ENCODE data around the gene GID8. TPM values are rescaled to one million over a fixed set of nuclear protein-coding genes. Genes with fewer than 3 reads are reported as not detected.

GID8 gene
- total and polyA plus RNA-seq, 2 of the 13 experiments (the other 11 are each of a cell fraction or from before 2014, with no cell fraction given) = 39.6 to 59.8 TPM

DNA sequence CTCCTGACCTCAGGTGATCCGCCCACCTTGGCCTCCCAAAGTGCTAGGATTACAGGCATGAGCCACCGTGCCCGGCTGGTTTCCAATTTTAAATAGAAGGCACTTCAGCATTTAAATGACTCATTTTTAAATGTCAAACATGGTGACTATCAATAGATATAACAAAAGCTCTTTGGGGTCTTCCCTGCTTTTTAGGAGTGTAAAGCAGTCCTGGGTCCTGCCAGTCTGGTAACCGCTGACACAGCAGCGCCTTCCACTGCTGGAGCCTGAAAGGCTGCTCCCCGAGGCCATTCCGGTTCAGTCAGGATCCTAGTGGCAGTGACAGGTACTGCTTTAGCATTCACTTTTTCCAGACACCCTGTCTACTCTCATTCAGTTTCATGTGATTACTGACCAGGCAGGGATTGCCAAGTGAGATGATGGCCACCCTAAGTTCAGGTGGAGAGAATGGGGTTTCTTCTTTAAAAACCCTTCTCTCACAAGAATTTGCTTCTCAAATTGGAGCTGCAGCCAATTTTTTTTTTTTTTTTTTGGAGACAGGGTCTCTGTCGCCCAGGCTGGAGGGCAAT, 16.7 kb upstream of the GID8 start (continued):
- TF ChIP-seq SMARCC2 (IDR thresholded peaks at IDR 0.05) = no peak
- TF ChIP-seq ZNF674 (CRISPR knock-in tag; IDR thresholded peaks at IDR 0.05; ENCODE audit: low read depth) = no peak
- TF ChIP-seq ZNF12 (CRISPR knock-in tag; IDR thresholded peaks at IDR 0.05) = no peak
- no peak for TF ChIP-seq RFX3 (CRISPR knock-in tag; IDR thresholded peaks at IDR 0.05)
- no peak for TF ChIP-seq STAT5B (CRISPR knock-in tag; IDR thresholded peaks at IDR 0.05)
- no peak for TF ChIP-seq ZNF879 (CRISPR knock-in tag; IDR thresholded peaks at IDR 0.05)
- no peak for TF ChIP-seq ZNF326 (CRISPR knock-in tag; IDR thresholded peaks at IDR 0.05; ENCODE audit: borderline replicate concordance)
- TF ChIP-seq IRF2 (CRISPR knock-in tag; IDR thresholded peaks at IDR 0.05) = peak; percentile 74; the same call in 1 of the 2 replicates
- no peak for TF ChIP-seq ZFP36 (IDR thresholded peaks at IDR 0.05; ENCODE audit: borderline replicate concordance, low read depth, low read length, partially characterized antibody)
- TF ChIP-seq, protein P1, sequence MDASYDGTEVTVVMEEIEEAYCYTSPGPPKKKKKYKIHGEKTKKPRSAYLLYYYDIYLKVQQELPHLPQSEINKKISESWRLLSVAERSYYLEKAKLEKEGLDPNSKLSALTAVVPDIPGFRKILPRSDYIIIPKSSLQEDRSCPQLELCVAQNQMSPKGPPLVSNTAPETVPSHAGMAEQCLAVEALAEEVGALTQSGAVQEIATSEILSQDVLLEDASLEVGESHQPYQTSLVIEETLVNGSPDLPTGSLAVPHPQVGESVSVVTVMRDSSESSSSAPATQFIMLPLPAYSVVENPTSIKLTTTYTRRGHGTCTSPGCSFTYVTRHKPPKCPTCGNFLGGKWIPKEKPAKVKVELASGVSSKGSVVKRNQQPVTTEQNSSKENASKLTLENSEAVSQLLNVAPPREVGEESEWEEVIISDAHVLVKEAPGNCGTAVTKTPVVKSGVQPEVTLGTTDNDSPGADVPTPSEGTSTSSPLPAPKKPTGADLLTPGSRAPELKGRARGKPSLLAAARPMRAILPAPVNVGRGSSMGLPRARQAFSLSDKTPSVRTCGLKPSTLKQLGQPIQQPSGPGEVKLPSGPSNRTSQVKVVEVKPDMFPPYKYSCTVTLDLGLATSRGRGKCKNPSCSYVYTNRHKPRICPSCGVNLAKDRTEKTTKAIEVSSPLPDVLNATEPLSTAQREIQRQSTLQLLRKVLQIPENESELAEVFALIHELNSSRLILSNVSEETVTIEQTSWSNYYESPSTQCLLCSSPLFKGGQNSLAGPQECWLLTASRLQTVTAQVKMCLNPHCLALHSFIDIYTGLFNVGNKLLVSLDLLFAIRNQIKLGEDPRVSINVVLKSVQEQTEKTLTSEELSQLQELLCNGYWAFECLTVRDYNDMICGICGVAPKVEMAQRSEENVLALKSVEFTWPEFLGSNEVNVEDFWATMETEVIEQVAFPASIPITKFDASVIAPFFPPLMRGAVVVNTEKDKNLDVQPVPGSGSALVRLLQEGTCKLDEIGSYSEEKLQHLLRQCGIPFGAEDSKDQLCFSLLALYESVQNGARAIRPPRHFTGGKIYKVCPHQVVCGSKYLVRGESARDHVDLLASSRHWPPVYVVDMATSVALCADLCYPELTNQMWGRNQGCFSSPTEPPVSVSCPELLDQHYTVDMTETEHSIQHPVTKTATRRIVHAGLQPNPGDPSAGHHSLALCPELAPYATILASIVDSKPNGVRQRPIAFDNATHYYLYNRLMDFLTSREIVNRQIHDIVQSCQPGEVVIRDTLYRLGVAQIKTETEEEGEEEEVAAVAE (CRISPR knock-in tag; IDR thresholded peaks at IDR 0.05; ENCODE audit: borderline replicate concordance) = no peak
- no peak for TF ChIP-seq ISL2 (CRISPR knock-in tag; IDR thresholded peaks at IDR 0.05)
- TF ChIP-seq TCF7L2 (IDR thresholded peaks at IDR 0.05; ENCODE audit: low read depth, low read length) = no peak
- TF ChIP-seq, protein P2, sequence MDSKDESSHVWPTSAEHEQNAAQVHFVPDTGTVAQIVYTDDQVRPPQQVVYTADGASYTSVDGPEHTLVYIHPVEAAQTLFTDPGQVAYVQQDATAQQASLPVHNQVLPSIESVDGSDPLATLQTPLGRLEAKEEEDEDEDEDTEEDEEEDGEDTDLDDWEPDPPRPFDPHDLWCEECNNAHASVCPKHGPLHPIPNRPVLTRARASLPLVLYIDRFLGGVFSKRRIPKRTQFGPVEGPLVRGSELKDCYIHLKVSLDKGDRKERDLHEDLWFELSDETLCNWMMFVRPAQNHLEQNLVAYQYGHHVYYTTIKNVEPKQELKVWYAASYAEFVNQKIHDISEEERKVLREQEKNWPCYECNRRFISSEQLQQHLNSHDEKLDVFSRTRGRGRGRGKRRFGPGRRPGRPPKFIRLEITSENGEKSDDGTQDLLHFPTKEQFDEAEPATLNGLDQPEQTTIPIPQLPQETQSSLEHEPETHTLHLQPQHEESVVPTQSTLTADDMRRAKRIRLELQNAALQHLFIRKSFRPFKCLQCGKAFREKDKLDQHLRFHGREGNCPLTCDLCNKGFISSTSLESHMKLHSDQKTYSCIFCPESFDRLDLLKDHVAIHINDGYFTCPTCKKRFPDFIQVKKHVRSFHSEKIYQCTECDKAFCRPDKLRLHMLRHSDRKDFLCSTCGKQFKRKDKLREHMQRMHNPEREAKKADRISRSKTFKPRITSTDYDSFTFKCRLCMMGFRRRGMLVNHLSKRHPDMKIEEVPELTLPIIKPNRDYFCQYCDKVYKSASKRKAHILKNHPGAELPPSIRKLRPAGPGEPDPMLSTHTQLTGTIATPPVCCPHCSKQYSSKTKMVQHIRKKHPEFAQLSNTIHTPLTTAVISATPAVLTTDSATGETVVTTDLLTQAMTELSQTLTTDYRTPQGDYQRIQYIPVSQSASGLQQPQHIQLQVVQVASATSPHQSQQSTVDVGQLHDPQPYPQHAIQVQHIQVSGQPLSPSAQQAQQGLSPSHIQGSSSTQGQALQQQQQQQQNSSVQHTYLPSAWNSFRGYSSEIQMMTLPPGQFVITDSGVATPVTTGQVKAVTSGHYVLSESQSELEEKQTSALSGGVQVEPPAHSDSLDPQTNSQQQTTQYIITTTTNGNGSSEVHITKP (CRISPR knock-in tag; IDR thresholded peaks at IDR 0.05; ENCODE audit: low read depth) = no peak
- TF ChIP-seq, protein P3, sequence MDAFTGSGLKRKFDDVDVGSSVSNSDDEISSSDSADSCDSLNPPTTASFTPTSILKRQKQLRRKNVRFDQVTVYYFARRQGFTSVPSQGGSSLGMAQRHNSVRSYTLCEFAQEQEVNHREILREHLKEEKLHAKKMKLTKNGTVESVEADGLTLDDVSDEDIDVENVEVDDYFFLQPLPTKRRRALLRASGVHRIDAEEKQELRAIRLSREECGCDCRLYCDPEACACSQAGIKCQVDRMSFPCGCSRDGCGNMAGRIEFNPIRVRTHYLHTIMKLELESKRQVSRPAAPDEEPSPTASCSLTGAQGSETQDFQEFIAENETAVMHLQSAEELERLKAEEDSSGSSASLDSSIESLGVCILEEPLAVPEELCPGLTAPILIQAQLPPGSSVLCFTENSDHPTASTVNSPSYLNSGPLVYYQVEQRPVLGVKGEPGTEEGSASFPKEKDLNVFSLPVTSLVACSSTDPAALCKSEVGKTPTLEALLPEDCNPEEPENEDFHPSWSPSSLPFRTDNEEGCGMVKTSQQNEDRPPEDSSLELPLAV (CRISPR knock-in tag; conservative IDR thresholded peaks at IDR 0.05; ENCODE audit: low read depth) = no peak
- 0 out of 2 replicates have a peak, but pooled peaks have one; percentile 49 for TF ChIP-seq GFI1 (CRISPR knock-in tag; IDR thresholded peaks at IDR 0.05; ENCODE audit: borderline replicate concordance)
- TF ChIP-seq PTBP1 (IDR thresholded peaks at IDR 0.05; ENCODE audit: low read depth, low read length, poor library complexity, severe bottlenecking) = no peak
- TF ChIP-seq, protein P4, sequence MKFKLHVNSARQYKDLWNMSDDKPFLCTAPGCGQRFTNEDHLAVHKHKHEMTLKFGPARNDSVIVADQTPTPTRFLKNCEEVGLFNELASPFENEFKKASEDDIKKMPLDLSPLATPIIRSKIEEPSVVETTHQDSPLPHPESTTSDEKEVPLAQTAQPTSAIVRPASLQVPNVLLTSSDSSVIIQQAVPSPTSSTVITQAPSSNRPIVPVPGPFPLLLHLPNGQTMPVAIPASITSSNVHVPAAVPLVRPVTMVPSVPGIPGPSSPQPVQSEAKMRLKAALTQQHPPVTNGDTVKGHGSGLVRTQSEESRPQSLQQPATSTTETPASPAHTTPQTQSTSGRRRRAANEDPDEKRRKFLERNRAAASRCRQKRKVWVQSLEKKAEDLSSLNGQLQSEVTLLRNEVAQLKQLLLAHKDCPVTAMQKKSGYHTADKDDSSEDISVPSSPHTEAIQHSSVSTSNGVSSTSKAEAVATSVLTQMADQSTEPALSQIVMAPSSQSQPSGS (CRISPR knock-in tag; IDR thresholded peaks at IDR 0.05) = 0 out of 2 replicates have a peak, but pooled peaks have one; percentile 57
